Nephron (organoid): ENCODE measurements around the gene MSL3.
A peak's percentile ranks its signal among the peaks of the same experiment; 100 is the strongest.

Experiments used
- H3K27ac Mint-ChIP-seq, 3 experiments: 2 replicates each; pipeline ENCODE4 v1.8.0; 2020; ENCODE audit warnings: mixed read lengths in 3 of 3, mild to moderate bottlenecking in 2 of 3, moderate library complexity in 1 of 3
- H3K27me3 Mint-ChIP-seq: 2 replicates; pipeline ENCODE4 v1.8.0; 2021; ENCODE audit warnings: low read depth, mild to moderate bottlenecking, moderate library complexity, mixed read lengths
- H3K36me3 Mint-ChIP-seq: 2 replicates; pipeline ENCODE4 v1.8.0; 2020; ENCODE audit warnings: low read depth, mixed read lengths
- H3K4me1 Mint-ChIP-seq: 2 replicates; pipeline ENCODE4 v1.8.0; 2020; ENCODE audit warnings: mixed read lengths
- H3K4me3 Mint-ChIP-seq, 3 experiments: 2 replicates each; pipeline ENCODE4 v1.8.0; 2020; ENCODE audit warnings: mild to moderate bottlenecking in 3 of 3, mixed read lengths in 3 of 3, moderate library complexity in 2 of 3
- H3K9me3 Mint-ChIP-seq: 2 replicates; pipeline ENCODE4 v1.8.0; 2020; ENCODE audit warnings: mixed read lengths
- CTCF ChIP-seq, 3 experiments: fragments of 200-600 bp; sonication (generic); IDR thresholded peaks; one replicate each; pipeline ENCODE4 v1.5.0; 2021; ENCODE audit warnings: antibody characterized with exemption in 3 of 3; ENCODE audit not compliant: unreplicated experiment in 3 of 3

Gene MSL3

DNA sequence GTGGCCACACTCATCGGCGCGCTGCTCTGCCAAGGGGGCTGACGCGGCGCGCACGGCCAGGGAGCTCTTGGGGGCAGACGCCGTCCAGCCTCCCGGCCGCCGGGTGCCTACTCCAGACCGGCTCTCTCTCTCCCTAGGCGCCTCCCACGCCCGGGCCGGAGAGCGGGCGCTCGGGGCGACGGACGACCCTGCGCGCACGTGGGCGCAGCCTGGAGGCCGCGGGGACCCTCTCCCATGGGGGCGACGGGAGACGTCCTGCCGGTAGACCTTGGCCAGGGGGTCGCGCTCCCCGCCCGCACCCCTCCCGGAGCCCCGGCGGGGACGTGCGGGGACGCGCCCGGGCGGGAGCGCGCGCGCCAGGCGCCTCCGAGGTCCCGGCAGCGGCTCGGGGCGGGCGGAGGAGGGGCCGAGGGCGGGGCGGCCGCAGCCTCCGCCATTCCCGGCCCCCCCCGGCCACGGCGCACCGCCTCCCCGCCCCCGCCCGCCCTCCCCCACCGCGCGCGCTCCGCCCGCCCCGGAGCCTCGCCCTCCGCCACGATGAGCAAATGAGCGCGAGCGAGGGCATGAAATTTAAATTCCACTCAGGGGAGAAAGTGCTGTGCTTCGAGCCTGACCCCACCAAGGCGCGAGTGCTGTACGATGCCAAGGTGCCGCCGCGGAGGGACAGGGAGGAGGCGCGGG lies at the start of gene MSL3:
Gene MSL3, plus strand, starts transcription at position 519 of the 681 bp plus-strand sequence. Its CDS starts 27 bp downstream, at position 546.
- no peaks in the 10 kb centered on the region for H3K9me3 Mint-ChIP-seq
- H3K27me3 Mint-ChIP-seq = no peaks in the 10 kb centered on the region
- peaks cover 6% of the 10 kb centered on the region for H3K4me1 Mint-ChIP-seq
- H3K27ac Mint-ChIP-seq = peak within 1 kb of the TSS; percentile 71 to 94 (median 88)
- peaks cover 17% of the 10 kb centered on the region for H3K36me3 Mint-ChIP-seq
- peak within 1 kb of the TSS; percentile 96 to 98 (median 98) for H3K4me3 Mint-ChIP-seq
- no peak for TF ChIP-seq CTCF (IDR thresholded peaks at IDR 0.05; ENCODE audit: unreplicated experiment in 3 of 3)

GRCh38 chrX:11722304-11722703 lies 35.7 kb upstream of the MSL3 start:
- peaks cover 5% of the 10 kb centered on the region for H3K4me1 Mint-ChIP-seq
- H3K4me3 Mint-ChIP-seq = no peak overlapping the region
- no peaks in the 10 kb centered on the region for H3K27me3 Mint-ChIP-seq
- H3K9me3 Mint-ChIP-seq = peaks cover 6% of the 10 kb centered on the region
- no peak for TF ChIP-seq CTCF (IDR thresholded peaks at IDR 0.05; ENCODE audit: unreplicated experiment in 3 of 3)
- no peak overlapping the region for H3K27ac Mint-ChIP-seq
- H3K36me3 Mint-ChIP-seq = no peaks in the 10 kb centered on the region

GRCh38 chrX:11724122-11725017 lies 33.7 kb upstream of the MSL3 start:
- Mint-ChIP-seq H3K4me3 (no peak overlapping the region), H3K36me3 (no peaks in the 10 kb centered on the region), H3K27ac (no peak overlapping the region), H3K4me1 (peaks cover 5% of the 10 kb centered on the region), H3K27me3 (no peaks in the 10 kb centered on the region), H3K9me3 (peaks cover 8% of the 10 kb centered on the region)
- peak; percentile 58 to 64 (median 59) for TF ChIP-seq CTCF (IDR thresholded peaks at IDR 0.05; ENCODE audit: unreplicated experiment in 3 of 3)

GRCh38 chrX:11725631-11726442 lies 32.2 kb upstream of the MSL3 start:
- H3K36me3 Mint-ChIP-seq = no peaks in the 10 kb centered on the region
- no peak for TF ChIP-seq CTCF (IDR thresholded peaks at IDR 0.05; ENCODE audit: unreplicated experiment in 3 of 3)

DNA sequence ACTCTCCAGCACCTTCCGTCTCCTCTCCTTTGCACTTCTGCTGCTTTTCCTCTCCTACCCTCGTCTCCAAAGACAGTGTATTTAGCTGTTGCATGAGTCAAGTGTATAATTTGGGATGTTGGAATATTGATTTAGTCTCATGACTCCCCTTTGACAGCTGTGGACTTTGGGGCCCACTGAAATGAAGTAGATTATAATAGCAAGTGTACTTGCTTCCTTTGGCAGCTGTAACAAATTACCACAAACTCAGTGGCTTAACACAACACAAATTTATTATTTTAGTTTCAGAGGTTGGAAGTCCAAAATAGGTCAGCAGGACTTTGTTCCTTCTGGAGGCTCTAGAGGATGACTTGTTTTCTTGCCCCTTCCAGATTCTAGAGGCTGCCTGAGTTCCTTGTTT lies 29.5 kb upstream of the MSL3 start:
- H3K9me3 Mint-ChIP-seq = peaks cover 3% of the 10 kb centered on the region
- H3K27ac Mint-ChIP-seq = no peak overlapping the region
- H3K4me1 Mint-ChIP-seq = peaks cover 5% of the 10 kb centered on the region
- no peaks in the 10 kb centered on the region for H3K27me3 Mint-ChIP-seq
- no peak overlapping the region for H3K4me3 Mint-ChIP-seq
- TF ChIP-seq CTCF (IDR thresholded peaks at IDR 0.05; ENCODE audit: unreplicated experiment in 3 of 3) = no peak
- no peaks in the 10 kb centered on the region for H3K36me3 Mint-ChIP-seq

More at GRCh38 chrX:11725631-11726442, 32.2 kb upstream of the MSL3 start:
- Mint-ChIP-seq H3K9me3 (peaks cover 6% of the 10 kb centered on the region), H3K27ac (no peak overlapping the region), H3K4me3 (no peak overlapping the region), H3K27me3 (no peaks in the 10 kb centered on the region), H3K4me1 (peaks cover 5% of the 10 kb centered on the region)
